Adrenal gland (tissue), 12 donors: ENCODE measurements around the gene MRGPRD. TPM values are rescaled to one million over a fixed set of nuclear protein-coding genes. Genes with fewer than 3 reads are reported as not detected.
"Not testable (repeated sequence)": the region's sequence is repeated elsewhere in the genome, so short reads cannot be mapped to it uniquely, and the experiment has no call there.

Source experiments
- DNase-seq, 7 donors: peaks; one replicate each; pipeline ENCODE4 v3.0.0-alpha.2; 2019 to 2020
- H3K27ac ChIP-seq, 5 donors: fragments of 200-600 bp; sonication (generic) in 4 of 5; 1 replicate in 3 of 5; 2 replicates in 2 of 5; pipeline versions ENCODE4 v1.5.1 to v1.8.0; 2016 to 2020; ENCODE audit warnings: mild to moderate bottlenecking in 1 of 5
- H3K27me3 ChIP-seq: fragments of 200-600 bp; 2 replicates; pipeline ENCODE4 v1.8.0; 2021
- H3K36me3 ChIP-seq, 2 donors: fragments of 200-600 bp; replicated peaks in 1 of 2; 1 replicate in 1 of 2; 2 replicates in 1 of 2; pipeline versions ENCODE4 v1.5.1 to v1.8.0; 2018 to 2022
- H3K4me1 ChIP-seq, 2 donors: fragments of 200-600 bp; replicated peaks in 1 of 2; 1 replicate in 1 of 2; 2 replicates in 1 of 2; pipeline versions ENCODE4 v1.5.1 to v1.8.0; 2018 to 2021
- H3K4me3 ChIP-seq, 4 donors: fragments of 200-600 bp; sonication (generic) in 3 of 4; one replicate each; pipeline ENCODE4 v1.5.1; 2016 to 2018
- H3K9me3 ChIP-seq, 3 donors: fragments of 200-600 bp; sonication (generic) in 1 of 3; replicated peaks in 1 of 3; 1 replicate in 2 of 3; 2 replicates in 1 of 3; pipeline versions ENCODE4 v1.5.1 to v1.8.0; 2016 to 2021
- POLR2A ChIP-seq, 2 donors: fragments of 450-650 bp; IDR thresholded peaks; one replicate each; pipeline ENCODE4 v1.6.1; 2017; ENCODE audit warnings: antibody characterized with exemption in 2 of 2, mild to moderate bottlenecking in 2 of 2, moderate library complexity in 1 of 2
- WGBS, 4 donors: extraction: QIAGEN DNeasy Blood & Tissue Kit in 2 of 4; methylation state at CpG; one replicate each; pipeline versions ENCODE4 v1.1.5 to v1.1.7; 2013 to 2017; 5-methylcytosine and 5-hydroxymethylcytosine counted together
- intact Hi-C, 2 donors: fragments of 100-400 bp; cut with DNase I; formaldehyde crosslinking; loops; one replicate each; pipeline versions ENCODE4 v1.14.1 to v1.15.0; 2022 to 2023
- polyA plus RNA-seq, 3 donors: library from polyadenylated mRNA; stranded (reverse); fragments of 200-250 nt in 2 of 3; fragments of 350-450 nt in 1 of 3; fragmentation: Illumina TruSeq in 1 of 3; extraction: RNeasy Lipid Tissue Mini Kit (QIAGEN cat#74804) in 1 of 3; gene quantifications; one replicate each; pipeline ENCODE4 v1.2.3, GENCODE V29; 2013 to 2014
- total RNA-seq, 9 donors: library from RNA; depleted of rRNA in 4 of 9; stranded (reverse); fragments of >200 nt in 4 of 9; fragments of 120-200 nt in 1 of 9; fragmentation: NEBNext Ultra II Directional in 1 of 9; extraction: Animal tissue kit (Norgen Biotek cat#: 25700) in 1 of 9; gene quantifications; one replicate each; pipeline versions ENCODE4 v1.1.0 to v1.2.4, GENCODE V29; 2013 to 2023
- TF ChIP-seq, protein P1 (sequence below), 6 experiments: fragments of 450-650 bp in 4 of 6; fragments of 200-600 bp in 2 of 6; sonication (generic) in 1 of 6; IDR thresholded peaks; 1 replicate in 5 of 6; 2 replicates in 1 of 6; pipeline versions ENCODE4 v1.5.1 to v1.8.0; 2016 to 2021; ENCODE audit warnings: antibody characterized with exemption in 6 of 6, mild to moderate bottlenecking in 2 of 6, moderate library complexity in 1 of 6
- donor health status: healthy with polysubstance abuse.
- donor health status: Bipolar disorder and iron deficiency.
- donor health status: DM: yes; HTN: yes; CAD: no.
- donor health status: DM: no; HTN: no; CAD: no.
- donor health status: DM: no; HTN: no; CAD: no.
- donor health status: DM: yes; HTN: yes; CAD: no.

MRGPRD gene
- total and polyA plus RNA-seq, 12 donors = not detected

DNA sequence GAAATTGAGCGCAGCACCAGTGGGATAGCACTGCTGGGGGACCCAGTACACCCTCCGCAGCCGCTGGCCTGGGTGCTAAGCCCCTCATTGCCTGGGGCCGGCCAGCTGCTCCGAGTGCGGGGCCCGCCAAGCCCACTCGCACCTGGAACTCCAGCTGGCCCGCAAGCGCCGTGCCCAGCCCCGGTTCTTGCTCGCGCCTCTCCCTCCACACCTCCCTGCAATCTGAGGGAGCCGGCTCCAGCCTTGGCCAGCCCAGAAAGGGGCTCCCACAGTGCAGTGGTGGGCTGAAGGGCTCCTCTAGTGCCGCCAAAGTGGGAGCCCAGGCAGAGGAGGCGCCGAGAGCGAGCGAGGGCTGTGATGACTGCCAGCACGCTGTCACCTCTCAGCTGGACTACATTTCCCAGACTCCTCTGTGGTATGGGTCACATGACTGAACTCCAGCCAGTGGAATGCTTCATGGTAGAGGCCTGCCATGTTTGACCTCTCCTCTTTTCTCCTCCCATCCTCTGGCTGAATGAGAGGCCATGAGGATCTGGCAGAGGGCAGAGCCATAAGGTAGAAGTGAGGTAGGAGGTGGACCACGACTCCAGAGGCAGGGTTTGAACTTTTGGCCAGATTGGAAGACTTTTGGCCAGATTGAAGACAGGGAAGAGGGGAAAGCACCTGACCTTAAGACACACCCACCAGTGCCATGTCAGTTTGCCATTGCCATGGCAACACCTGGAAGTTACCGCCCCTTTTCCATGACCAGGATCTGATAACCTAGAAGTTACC, 6.2 kb downstream of the MRGPRD start:
- no peak for TF ChIP-seq POLR2A (IDR thresholded peaks at IDR 0.05)
- TF ChIP-seq, protein P1, sequence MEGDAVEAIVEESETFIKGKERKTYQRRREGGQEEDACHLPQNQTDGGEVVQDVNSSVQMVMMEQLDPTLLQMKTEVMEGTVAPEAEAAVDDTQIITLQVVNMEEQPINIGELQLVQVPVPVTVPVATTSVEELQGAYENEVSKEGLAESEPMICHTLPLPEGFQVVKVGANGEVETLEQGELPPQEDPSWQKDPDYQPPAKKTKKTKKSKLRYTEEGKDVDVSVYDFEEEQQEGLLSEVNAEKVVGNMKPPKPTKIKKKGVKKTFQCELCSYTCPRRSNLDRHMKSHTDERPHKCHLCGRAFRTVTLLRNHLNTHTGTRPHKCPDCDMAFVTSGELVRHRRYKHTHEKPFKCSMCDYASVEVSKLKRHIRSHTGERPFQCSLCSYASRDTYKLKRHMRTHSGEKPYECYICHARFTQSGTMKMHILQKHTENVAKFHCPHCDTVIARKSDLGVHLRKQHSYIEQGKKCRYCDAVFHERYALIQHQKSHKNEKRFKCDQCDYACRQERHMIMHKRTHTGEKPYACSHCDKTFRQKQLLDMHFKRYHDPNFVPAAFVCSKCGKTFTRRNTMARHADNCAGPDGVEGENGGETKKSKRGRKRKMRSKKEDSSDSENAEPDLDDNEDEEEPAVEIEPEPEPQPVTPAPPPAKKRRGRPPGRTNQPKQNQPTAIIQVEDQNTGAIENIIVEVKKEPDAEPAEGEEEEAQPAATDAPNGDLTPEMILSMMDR (IDR thresholded peaks at IDR 0.05) = no peak
- Histone ChIP-seq H3K36me3 (no peaks in the 10 kb centered on the region), H3K4me1 (no peaks in the 10 kb centered on the region), H3K27me3 (no peaks in the 10 kb centered on the region), H3K4me3 (no peak overlapping the region), H3K27ac (no peak overlapping the region), H3K9me3 (no peaks in the 10 kb centered on the region)
- intact Hi-C loops = no loop called here
- WGBS, 4 donors = 90 to 98% (median 93%) methylated on average over 9 to 23 of the region's 23 CpGs
- no peak for DNase-seq

- H3K27me3 ChIP-seq, DNase-seq, H3K4me3 ChIP-seq, H3K27ac ChIP-seq, intact Hi-C loops, H3K9me3 ChIP-seq, H3K4me1 ChIP-seq, H3K36me3 ChIP-seq: not testable (repeated sequence)
- 85 to 92% (median 92%) methylated on average over 10 to 12 of the region's 12 CpGs for WGBS, 4 donors
Observed at GRCh38 chr11:68973706-68974105, 7.1 kb downstream of the MRGPRD start.

- Histone ChIP-seq H3K27ac (no peak overlapping the region), H3K4me1 (no peaks in the 10 kb centered on the region), H3K4me3 (no peak overlapping the region), H3K27me3 (no peaks in the 10 kb centered on the region), H3K36me3 (no peaks in the 10 kb centered on the region), H3K9me3 (no peaks in the 10 kb centered on the region)
- TF ChIP-seq, protein P1 (IDR thresholded peaks at IDR 0.05) = no peak
- no peak for TF ChIP-seq POLR2A (IDR thresholded peaks at IDR 0.05)
- no peak for DNase-seq
- intact Hi-C loops = no loop called here
- 64 to 79% (median 68%) methylated on average over 4 of the region's 4 CpGs for WGBS, 4 donors
Observed at GRCh38 chr11:68973219-68973618, 7.6 kb downstream of the MRGPRD start.

GRCh38 chr11:68970921-68971636, 9.7 kb downstream of the MRGPRD start:
- Histone ChIP-seq H3K4me1 (no peaks in the 10 kb centered on the region), H3K27me3 (no peaks in the 10 kb centered on the region), H3K36me3 (no peaks in the 10 kb centered on the region), H3K9me3 (no peaks in the 10 kb centered on the region), H3K27ac (no peak overlapping the region), H3K4me3 (no peak overlapping the region)
- WGBS, 4 donors = 70 to 87% (median 82%) methylated on average over 7 to 8 of the region's 8 CpGs
- TF ChIP-seq, protein P1 (IDR thresholded peaks at IDR 0.05) = no peak
- TF ChIP-seq POLR2A (IDR thresholded peaks at IDR 0.05) = no peak
- intact Hi-C loops = no loop called here
- DNase-seq = no peak
